GM12801 (cell line): ENCODE measurements around the gene ALCAM.

ENCODE experiments used
- TF ChIP-seq, protein P1 (sequence below): IDR thresholded peaks from one replicate; pipeline ENCODE4 v1.5.1; 2011; ENCODE audit warnings: control low read depth; ENCODE audit not compliant: insufficient read length; ENCODE audit errors: extremely low read depth

The ALCAM gene

DNA sequence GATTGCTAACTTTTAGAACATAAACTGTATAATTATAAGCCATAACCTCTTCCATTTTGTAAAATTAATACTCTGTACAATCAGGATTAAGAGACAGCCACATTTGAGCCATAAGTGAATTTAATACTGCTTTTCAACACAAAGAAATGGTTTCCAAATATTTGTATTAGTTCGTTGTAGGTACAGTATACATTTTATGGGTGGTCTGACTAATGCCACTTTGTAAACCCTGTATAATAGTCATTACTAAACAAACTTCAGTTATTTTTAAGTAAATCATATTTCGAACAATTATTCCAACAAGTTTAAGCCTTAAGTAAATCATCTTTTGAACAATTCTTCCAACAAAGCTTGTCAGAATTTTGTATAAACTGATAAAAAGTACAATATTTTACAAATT is 11.0 kb downstream of the ALCAM start:
- TF ChIP-seq, protein P1, sequence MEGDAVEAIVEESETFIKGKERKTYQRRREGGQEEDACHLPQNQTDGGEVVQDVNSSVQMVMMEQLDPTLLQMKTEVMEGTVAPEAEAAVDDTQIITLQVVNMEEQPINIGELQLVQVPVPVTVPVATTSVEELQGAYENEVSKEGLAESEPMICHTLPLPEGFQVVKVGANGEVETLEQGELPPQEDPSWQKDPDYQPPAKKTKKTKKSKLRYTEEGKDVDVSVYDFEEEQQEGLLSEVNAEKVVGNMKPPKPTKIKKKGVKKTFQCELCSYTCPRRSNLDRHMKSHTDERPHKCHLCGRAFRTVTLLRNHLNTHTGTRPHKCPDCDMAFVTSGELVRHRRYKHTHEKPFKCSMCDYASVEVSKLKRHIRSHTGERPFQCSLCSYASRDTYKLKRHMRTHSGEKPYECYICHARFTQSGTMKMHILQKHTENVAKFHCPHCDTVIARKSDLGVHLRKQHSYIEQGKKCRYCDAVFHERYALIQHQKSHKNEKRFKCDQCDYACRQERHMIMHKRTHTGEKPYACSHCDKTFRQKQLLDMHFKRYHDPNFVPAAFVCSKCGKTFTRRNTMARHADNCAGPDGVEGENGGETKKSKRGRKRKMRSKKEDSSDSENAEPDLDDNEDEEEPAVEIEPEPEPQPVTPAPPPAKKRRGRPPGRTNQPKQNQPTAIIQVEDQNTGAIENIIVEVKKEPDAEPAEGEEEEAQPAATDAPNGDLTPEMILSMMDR = no peak

DNA sequence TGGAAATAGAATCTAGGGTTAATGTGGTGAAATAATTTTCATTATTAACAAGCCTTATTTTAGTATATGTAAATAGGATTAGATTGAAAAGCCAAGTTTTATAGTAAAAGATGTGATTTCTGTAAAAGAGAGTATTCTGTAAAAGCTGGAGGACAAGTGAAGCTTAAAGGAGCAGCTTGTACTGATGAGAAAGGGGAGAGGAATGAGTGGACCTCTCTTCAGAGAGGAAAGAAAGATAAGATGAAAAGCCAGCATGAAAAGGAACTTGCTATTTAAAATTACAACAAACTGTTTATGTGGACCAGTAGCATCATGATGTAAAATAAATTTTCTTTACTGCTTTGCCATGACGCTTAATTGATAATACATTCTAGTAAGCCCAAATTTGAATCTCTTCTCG is 18.5 kb downstream of the ALCAM start:
- TF ChIP-seq, protein P1 = no peak

DNA sequence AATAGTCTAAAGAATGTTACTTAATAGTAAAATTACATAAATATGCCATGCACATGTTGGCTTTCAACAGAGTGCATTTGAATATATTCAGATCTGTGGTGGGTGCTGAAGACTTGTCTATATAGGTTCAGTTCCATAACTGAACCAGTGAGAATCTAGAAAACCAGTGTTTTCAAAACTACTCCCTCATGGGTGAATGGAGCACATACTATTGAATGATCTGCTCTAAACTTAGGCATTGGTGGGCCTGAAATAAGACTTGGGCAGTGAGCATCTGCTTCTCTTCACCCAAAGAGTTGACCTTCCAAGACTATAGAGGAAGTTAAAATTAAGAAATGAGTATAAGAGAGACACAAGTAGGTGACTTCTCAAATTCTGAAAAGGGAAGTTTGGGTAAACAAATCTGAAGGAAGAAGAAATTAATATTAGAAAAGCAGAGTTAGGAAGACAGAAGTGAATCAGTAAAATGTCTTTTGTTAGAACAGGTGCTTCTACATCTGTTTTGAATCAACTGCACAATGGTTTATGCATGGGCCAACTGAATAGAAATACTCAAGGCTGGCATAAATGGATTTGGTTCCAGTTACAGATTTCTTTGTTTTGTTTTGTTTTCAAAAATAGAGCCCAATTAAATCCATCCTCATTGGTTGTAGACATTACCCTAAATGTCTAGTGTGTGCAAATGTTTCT is 19.3 kb downstream of the ALCAM start:
- TF ChIP-seq, protein P1 = no peak

DNA sequence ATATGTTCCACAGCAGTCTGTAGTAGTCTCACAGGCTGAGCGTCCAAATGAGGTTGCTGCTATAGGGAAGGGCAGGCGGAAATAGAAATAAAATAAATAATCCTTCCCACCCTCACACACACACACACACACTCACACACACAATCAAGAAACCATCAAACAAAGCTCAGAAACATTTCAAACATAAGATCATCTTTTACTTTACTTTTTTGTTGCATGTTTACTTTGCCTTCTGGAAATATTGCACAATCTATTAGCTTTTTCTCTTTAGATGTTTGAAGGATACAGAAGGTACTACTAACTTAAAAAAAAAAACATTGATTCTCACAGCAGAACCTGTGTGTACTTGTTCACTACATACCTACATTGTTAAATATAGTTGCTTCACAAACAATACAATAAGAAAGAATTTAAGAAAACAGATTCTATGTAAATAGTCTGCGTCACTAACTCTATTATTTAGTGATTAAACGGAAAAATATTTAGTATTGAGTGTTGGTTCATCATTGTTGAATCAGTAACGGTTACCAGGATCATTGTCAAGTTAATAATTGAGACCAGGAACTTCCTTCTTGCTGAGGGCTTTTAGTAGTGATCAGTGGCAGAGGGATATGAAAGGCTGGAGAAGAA is 20.5 kb downstream of the ALCAM start:
- TF ChIP-seq, protein P1 = no peak

DNA sequence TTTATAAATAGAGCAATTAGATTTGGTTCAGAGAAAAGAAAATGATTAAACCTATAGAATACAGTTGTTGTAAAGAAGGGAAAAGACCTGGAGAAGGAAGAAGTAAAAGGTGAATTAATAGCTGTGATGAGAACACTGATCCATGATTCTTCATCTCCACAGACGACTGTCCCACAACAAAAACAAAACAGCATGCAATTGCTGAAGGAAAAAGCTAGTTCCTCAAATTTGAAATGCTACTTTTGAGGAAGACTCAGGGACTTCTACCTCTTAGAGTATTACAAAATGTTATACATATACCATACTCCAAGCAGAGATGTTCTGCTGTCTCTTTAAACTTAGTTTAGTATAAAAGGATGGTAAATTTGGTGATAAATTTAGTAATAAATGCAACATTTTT is 21.5 kb downstream of the ALCAM start:
- TF ChIP-seq, protein P1 = no peak

DNA sequence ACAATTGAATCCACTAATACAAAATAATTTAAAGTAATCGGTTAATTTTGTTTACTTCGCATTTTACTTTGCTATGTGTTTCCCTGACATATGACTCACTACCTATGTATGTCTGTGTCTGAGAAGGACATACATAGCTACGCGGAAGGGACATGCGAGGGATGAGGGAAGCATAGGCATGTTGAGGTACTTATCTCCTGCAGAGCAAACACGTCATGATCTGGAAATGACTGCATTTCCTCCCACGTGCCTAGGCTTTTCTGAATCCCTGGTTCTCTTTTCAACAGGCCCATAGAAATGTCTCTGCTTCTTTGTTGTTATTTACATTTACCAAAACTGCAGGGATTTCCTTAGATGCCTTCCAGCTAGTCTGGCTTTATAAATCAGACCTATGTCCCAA is 27.5 kb downstream of the ALCAM start:
- TF ChIP-seq, protein P1 = no peak

DNA sequence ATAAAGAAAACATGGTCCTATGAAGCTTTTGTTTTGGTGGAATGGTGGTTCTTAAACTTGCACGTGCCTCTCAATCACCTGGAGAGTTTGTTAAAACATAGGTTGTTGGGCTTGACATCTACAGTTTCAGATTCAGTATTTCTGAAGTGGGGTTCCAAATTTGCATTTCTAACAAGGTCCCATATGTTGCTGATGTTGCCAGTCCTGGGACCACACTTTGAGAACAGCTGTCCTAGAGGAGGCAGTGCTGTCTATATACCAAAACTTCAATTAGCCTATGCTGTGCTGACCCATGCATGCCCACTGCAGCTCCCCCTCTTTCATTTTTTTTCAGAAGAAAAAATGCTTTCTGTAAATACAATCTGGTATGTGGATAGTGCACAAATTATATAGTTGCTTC is 31.3 kb downstream of the ALCAM start:
- TF ChIP-seq, protein P1 = no peak
